OCI-LY7 (cell line): Measurements from ENCODE around the gene HOTAIR. TPM values are rescaled to one million over a fixed set of nuclear protein-coding genes. Genes with fewer than 3 reads are reported as not detected.
A peak's percentile ranks its signal among the peaks of the same experiment; 100 is the strongest.

ENCODE experiments used
- BruUV-seq: library from RNA; stranded (reverse); fragments of 400-500 nt; replicated peaks from 2 replicates; lab custom pipeline; 2021; lab: Mats Ljungman, UMichigan
- CTCF ChIA-PET: fragments of 300-600 bp; sonication (Branson Sonifier 250); formaldehyde crosslinking; loops from one replicate; lab custom pipeline; 2022; ENCODE audit warnings: antibody characterized with exemption; ENCODE audit not compliant: unreplicated experiment; lab: Charles Lee
- POLR2A ChIA-PET: fragments of 300-600 bp; sonication (Branson Sonifier 250); formaldehyde crosslinking; loops from one replicate; lab custom pipeline; 2022; ENCODE audit warnings: antibody characterized with exemption; lab: Charles Lee
- DNase-seq: peaks from one replicate; pipeline ENCODE4 v3.0.0-alpha.2; 2015; ENCODE audit warnings: low spot score
- H2AFZ ChIP-seq: fragments of 200-600 bp; sonication (generic), shearing (Covaris generic); 2 replicates; pipeline ENCODE4 v1.6.1; 2014; ENCODE audit warnings: mild to moderate bottlenecking, antibody characterized with exemption, low read length, moderate library complexity
- H3K27ac ChIP-seq: fragments of 200-600 bp; sonication (generic); 2 replicates; pipeline ENCODE4 v1.5.1; 2014; ENCODE audit warnings: mixed run types, low read depth, mild to moderate bottlenecking, moderate library complexity, low read length, inconsistent platforms; ENCODE audit not compliant: poor library complexity, severe bottlenecking
- H3K36me3 ChIP-seq: fragments of 200-600 bp; sonication (generic); 2 replicates; pipeline ENCODE4 v1.6.1; 2014; ENCODE audit warnings: mild to moderate bottlenecking, antibody characterized with exemption, low read length, moderate library complexity, mixed read lengths; ENCODE audit not compliant: insufficient read depth
- H3K4me1 ChIP-seq: fragments of 200-600 bp; sonication (generic); 2 replicates; pipeline ENCODE4 v1.5.1; 2014; ENCODE audit warnings: mild to moderate bottlenecking, low read length; ENCODE audit not compliant: insufficient read depth, poor library complexity, severe bottlenecking
- H3K4me2 ChIP-seq: fragments of 200-600 bp; sonication (generic); 2 replicates; pipeline ENCODE4 v1.6.1; 2014; ENCODE audit warnings: mild to moderate bottlenecking, low read length
- H3K4me3 ChIP-seq: fragments of 200-600 bp; sonication (generic); 2 replicates; pipeline ENCODE4 v1.5.1; 2014; ENCODE audit warnings: mild to moderate bottlenecking, low read depth, low read length; ENCODE audit not compliant: poor library complexity, severe bottlenecking
- H3K79me2 ChIP-seq: fragments of 200-600 bp; sonication (generic); 2 replicates; pipeline ENCODE4 v1.6.1; 2016; ENCODE audit warnings: low read depth, mild to moderate bottlenecking, low read length, moderate library complexity, mixed read lengths; ENCODE audit not compliant: insufficient read depth
- H3K9me2 ChIP-seq: fragments of 200-600 bp; sonication (generic); 2 replicates; pipeline ENCODE4 v1.6.1; 2016; ENCODE audit warnings: mild to moderate bottlenecking, low read length, mixed read lengths; ENCODE audit not compliant: insufficient read depth
- H3K9me3 ChIP-seq: fragments of 200-600 bp; sonication (generic); 2 replicates; pipeline ENCODE4 v1.6.1; 2014; ENCODE audit warnings: mild to moderate bottlenecking, mixed run types, low read length, mixed read lengths
- H4K20me1 ChIP-seq: fragments of 200-600 bp; sonication (generic); 2 replicates; pipeline ENCODE4 v1.6.1; 2014; ENCODE audit warnings: mild to moderate bottlenecking, antibody characterized with exemption, low read length, moderate library complexity, mixed read lengths; ENCODE audit not compliant: insufficient read depth
- EZH2phosphoT487 ChIP-seq: fragments of 200-600 bp; sonication (generic); IDR thresholded peaks from 2 replicates; pipeline ENCODE4 v1.6.1; 2018; ENCODE audit warnings: low read depth, borderline replicate concordance, mild to moderate bottlenecking, mixed run types, antibody characterized with exemption, low read length, moderate library complexity, mixed read lengths
- intact Hi-C: fragments of 100-400 bp; cut with micrococcal nuclease; formaldehyde crosslinking; loops from one replicate; pipeline ENCODE4 v1.10.0; 2022; ENCODE audit not compliant: unreplicated experiment
- total RNA-seq, 2 experiments: library from RNA; depleted of rRNA in 1 of 2; stranded (reverse); fragments of >200 nt in 1 of 2; shearing (Covaris generic) in 1 of 2; gene quantifications; 2 replicates each; pipeline ENCODE4 v1.2.3, GENCODE V29; 2014 to 2022
- TF ChIP-seq, protein P1 (sequence below): fragments of 200-600 bp; sonication (generic); conservative IDR thresholded peaks from 2 replicates; pipeline ENCODE4 v1.5.1; 2014; ENCODE audit warnings: mild to moderate bottlenecking, antibody characterized with exemption, low read length, moderate library complexity, mixed read lengths

The HOTAIR gene
- total RNA-seq, 2 experiments from 2014 or later = 0.88 to 5.3 TPM

DNA sequence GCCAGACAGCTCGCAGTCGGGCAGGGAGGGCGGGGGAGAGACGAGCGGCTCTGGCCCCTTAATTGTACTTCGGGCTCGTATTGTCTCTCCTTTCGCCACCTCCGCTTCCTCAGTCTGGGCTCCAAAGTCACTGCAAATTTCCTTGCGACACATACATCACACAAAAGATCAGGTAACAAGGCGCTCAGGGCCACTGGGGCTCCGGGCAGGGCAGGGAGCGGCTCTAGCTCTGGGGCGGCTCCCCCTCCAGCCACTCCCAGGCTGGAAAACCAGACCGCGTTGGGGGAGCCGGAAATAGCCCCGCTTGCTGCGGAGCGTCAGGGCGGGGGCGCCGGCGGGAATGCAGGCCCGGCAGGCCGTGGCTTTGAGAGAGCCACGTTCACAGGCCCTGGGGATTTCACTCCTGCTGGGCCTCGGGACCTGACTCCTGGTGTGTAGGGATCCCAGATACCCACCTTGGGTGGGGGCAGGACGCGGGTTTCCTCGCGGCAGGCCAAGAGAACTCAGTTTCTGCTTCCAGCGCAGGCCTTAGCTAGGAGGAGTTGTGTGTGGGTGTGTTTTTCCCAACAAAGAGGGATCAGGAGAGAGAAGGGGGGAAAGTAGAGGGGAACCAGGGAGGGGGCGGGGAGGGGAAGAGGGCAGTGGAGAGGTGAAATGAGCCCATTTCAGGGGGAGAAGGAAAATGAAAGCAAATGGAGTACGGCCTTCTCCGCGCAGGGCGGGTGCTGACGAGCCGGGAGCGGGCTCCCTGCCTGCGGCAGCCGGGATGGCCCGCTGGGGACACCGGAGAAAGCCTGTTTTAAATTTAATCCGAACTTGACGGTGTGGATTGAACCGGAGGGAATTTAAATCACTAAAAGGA lies 20.9 kb upstream of the HOTAIR start:
- Histone ChIP-seq H3K4me1 (peaks cover 5% of the 10 kb centered on the region), H3K4me2 (peak overlapping the region; percentile 64), H4K20me1 (no peaks in the 10 kb centered on the region), H3K9me3 (no peaks in the 10 kb centered on the region), H2AFZ (peak overlapping the region; percentile 44), H3K9me2 (no peaks in the 10 kb centered on the region), H3K4me3 (peak overlapping the region; percentile 54), H3K79me2 (no peaks in the 10 kb centered on the region), H3K27ac (no peak overlapping the region), H3K36me3 (no peaks in the 10 kb centered on the region)
- ChIA-PET POLR2A (interaction anchor here (0.6 kb wide), 1 partner anchor 246 kb away, joined by 4 read pairs; no protein-coding TSS in a partner anchor), CTCF (no interaction called here)
- BruUV-seq = no TSS peak
- peak; percentile 51; the same call in 1 of the 2 replicates for TF ChIP-seq EZH2phosphoT487
- TF ChIP-seq, protein P1, sequence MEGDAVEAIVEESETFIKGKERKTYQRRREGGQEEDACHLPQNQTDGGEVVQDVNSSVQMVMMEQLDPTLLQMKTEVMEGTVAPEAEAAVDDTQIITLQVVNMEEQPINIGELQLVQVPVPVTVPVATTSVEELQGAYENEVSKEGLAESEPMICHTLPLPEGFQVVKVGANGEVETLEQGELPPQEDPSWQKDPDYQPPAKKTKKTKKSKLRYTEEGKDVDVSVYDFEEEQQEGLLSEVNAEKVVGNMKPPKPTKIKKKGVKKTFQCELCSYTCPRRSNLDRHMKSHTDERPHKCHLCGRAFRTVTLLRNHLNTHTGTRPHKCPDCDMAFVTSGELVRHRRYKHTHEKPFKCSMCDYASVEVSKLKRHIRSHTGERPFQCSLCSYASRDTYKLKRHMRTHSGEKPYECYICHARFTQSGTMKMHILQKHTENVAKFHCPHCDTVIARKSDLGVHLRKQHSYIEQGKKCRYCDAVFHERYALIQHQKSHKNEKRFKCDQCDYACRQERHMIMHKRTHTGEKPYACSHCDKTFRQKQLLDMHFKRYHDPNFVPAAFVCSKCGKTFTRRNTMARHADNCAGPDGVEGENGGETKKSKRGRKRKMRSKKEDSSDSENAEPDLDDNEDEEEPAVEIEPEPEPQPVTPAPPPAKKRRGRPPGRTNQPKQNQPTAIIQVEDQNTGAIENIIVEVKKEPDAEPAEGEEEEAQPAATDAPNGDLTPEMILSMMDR = no peak
- no peak for DNase-seq
- intact Hi-C loops = no loop called here

DNA sequence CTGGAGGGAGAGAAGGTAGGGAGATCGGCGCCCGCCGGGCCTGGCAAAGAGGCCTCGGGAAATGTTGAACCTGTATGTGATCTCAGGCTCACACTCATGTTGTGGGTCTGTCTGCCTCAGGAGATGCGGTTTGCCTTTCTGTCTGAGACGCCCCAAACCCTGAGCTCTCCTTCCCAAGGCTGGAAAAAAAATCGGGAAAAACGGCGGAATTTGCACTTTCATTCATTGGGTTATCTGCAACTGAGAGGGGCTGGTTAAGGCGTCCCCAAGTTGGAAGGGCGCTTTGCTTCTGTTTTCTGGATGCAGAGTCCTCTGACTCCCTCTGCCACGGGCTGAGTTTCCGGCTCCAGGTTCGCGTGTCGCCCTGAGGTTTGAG lies 20.2 kb upstream of the HOTAIR start:
- ChIA-PET CTCF (no interaction called here), POLR2A (no interaction called here)
- no peak overlapping the region for H3K27ac ChIP-seq
- BruUV-seq = no TSS peak
- no peaks in the 10 kb centered on the region for H3K79me2 ChIP-seq
- H2AFZ ChIP-seq = no peak overlapping the region
- H3K9me3 ChIP-seq = no peaks in the 10 kb centered on the region
- peaks cover 5% of the 10 kb centered on the region for H3K4me1 ChIP-seq
- TF ChIP-seq EZH2phosphoT487 = no peak
- TF ChIP-seq, protein P1 = no peak
- intact Hi-C loops = no loop called here
- H3K9me2 ChIP-seq = no peaks in the 10 kb centered on the region
- no peak overlapping the region for H3K4me2 ChIP-seq
- DNase-seq = no peak
- H3K4me3 ChIP-seq = no peak overlapping the region
- no peaks in the 10 kb centered on the region for H3K36me3 ChIP-seq
- no peaks in the 10 kb centered on the region for H4K20me1 ChIP-seq
